K562 (cell line): ENCODE data around the gene MAP2K4. TPM values are rescaled to one million over a fixed set of nuclear protein-coding genes. Genes with fewer than 3 reads are reported as not detected.

Experiments used
- ATAC-seq: fragments of 200-7000 bp; cut with Tn5 transposase; 3 replicates; pipeline ENCODE4 v1.9.1; 2020; ENCODE audit warnings: moderate library complexity
- BruUV-seq: library from RNA; stranded (reverse); fragments of 400-500 nt; replicated peaks from 2 replicates; lab custom pipeline; 2021; lab: Mats Ljungman, UMichigan
- CTCF ChIA-PET: fragments of 300-600 bp; formaldehyde crosslinking; extraction: SDS; loops from one replicate; lab custom pipeline; 2021; ENCODE audit warnings: low intra/inter-chr PET ratio; lab: Yijun Ruan, JAX
- POLR2A ChIA-PET: fragments of 300-600, 350-650 bp; sonication (Branson Sonifier 250); formaldehyde crosslinking; extraction: SDS; loops from one replicate; lab custom pipeline; 2021; ENCODE audit warnings: antibody characterized with exemption, inconsistent platforms; lab: Yijun Ruan, JAX
- DNase-seq, 4 experiments: peaks; one replicate each; pipeline versions ENCODE4 v3.0.0 to v3.0.0-alpha.2; 2011 to 2018; ENCODE audit warnings: low spot score in 3 of 4, mixed read lengths in 3 of 4; ENCODE audit errors: extremely low read depth in 1 of 4
- FAIRE-seq: peaks from 2 replicates; lab custom pipeline; 2011; peaks lifted over from hg19 to GRCh38; lab: Jason Lieb, UNC
- H2AFZ ChIP-seq: 2 replicates; pipeline ENCODE4 v1.6.0; 2011; ENCODE audit warnings: low read depth, low read length, control low read depth, inconsistent platforms
- H3K27ac ChIP-seq: fragments of 200-600 bp; 3 replicates; pipeline ENCODE4 v1.8.0; 2011; ENCODE audit warnings: low read depth, mild to moderate bottlenecking, control low read depth, inconsistent platforms, low read length, moderate library complexity, mixed read lengths; ENCODE audit errors: extremely low read depth
- H3K27me3 ChIP-seq, 2 experiments: fragments of 300-600 bp in 1 of 2; 2 replicates in 1 of 2; 3 replicates in 1 of 2; pipeline versions ENCODE4 v1.6.0 to v1.8.0; 2011; ENCODE audit warnings: inconsistent platforms in 2 of 2, low read length in 2 of 2, mild to moderate bottlenecking in 1 of 2, mixed read lengths in 1 of 2, moderate library complexity in 1 of 2; ENCODE audit not compliant: control insufficient read depth in 2 of 2, insufficient read depth in 2 of 2
- H3K36me3 ChIP-seq: fragments of 300-600 bp; 3 replicates; pipeline ENCODE4 v1.8.0; 2011; ENCODE audit warnings: mild to moderate bottlenecking, low read length, inconsistent platforms; ENCODE audit not compliant: control insufficient read depth, insufficient read depth
- H3K4me1 ChIP-seq, 2 experiments: fragments of 200-600 bp in 1 of 2; replicated peaks in 1 of 2; 2 replicates in 1 of 2; 3 replicates in 1 of 2; pipeline versions ENCODE4 v1.5.1 to v1.8.0; 2011; ENCODE audit warnings: inconsistent platforms in 2 of 2, low read length in 2 of 2, mild to moderate bottlenecking in 1 of 2, mixed read lengths in 1 of 2, moderate library complexity in 1 of 2; ENCODE audit not compliant: control insufficient read depth in 2 of 2, insufficient read depth in 2 of 2
- H3K4me2 ChIP-seq: 2 replicates; pipeline ENCODE4 v1.6.1; 2011; ENCODE audit warnings: low read length, control low read depth, inconsistent platforms, mixed read lengths; ENCODE audit not compliant: insufficient read depth
- H3K4me3 ChIP-seq: fragments of 200-600 bp; sonication (generic), shearing (Covaris generic); 2 replicates; pipeline ENCODE4 v1.5.1; 2016; ENCODE audit warnings: control low read depth, inconsistent platforms
- H3K79me2 ChIP-seq: fragments of 200-600 bp; 3 replicates; pipeline ENCODE4 v1.8.0; 2011; ENCODE audit warnings: low read length, inconsistent platforms; ENCODE audit not compliant: control insufficient read depth, insufficient read depth
- H3K9ac ChIP-seq, 2 experiments: 2 replicates each; pipeline versions ENCODE4 v1.6.0 to v1.6.1; 2011; ENCODE audit warnings: low read depth in 2 of 2, low read length in 2 of 2, control low read depth in 1 of 2, inconsistent platforms in 1 of 2, mild to moderate bottlenecking in 1 of 2, mixed read lengths in 1 of 2; ENCODE audit not compliant: insufficient read depth in 1 of 2
- H3K9me1 ChIP-seq: one replicate; pipeline ENCODE4 v1.6.0; 2011; ENCODE audit warnings: inconsistent platforms, mild to moderate bottlenecking, low read length, moderate library complexity; ENCODE audit not compliant: control insufficient read depth, insufficient read depth
- H3K9me3 ChIP-seq: replicated peaks from 2 replicates; pipeline ENCODE4 v1.5.1; 2011; ENCODE audit warnings: low read depth, low read length, inconsistent platforms; ENCODE audit not compliant: control insufficient read depth, insufficient read depth
- H4K20me1 ChIP-seq: replicated peaks from 2 replicates; pipeline ENCODE4 v1.6.1; 2011; ENCODE audit warnings: low read length, inconsistent platforms, mixed read lengths; ENCODE audit not compliant: control insufficient read depth, insufficient read depth
- ADNP ChIP-seq: fragments of 200-800 bp; sonication (Bioruptor generic); IDR thresholded peaks from 2 replicates; pipeline ENCODE4 v1.6.1; 2016; ENCODE audit warnings: missing genetic modification characterization, missing compliant biosample characterization
- ATF1 ChIP-seq, 2 experiments: fragments of 450-650 bp in 1 of 2; IDR thresholded peaks; 2 replicates each; pipeline ENCODE4 v1.6.1; 2016; ENCODE audit warnings: missing compliant biosample characterization in 1 of 2, missing genetic modification characterization in 1 of 2
- C11orf30 ChIP-seq: fragments of 450-650 bp; IDR thresholded peaks from 2 replicates; pipeline ENCODE4 v1.6.1; 2016; ENCODE audit warnings: low read depth, mild to moderate bottlenecking
- GABPB1 ChIP-seq: sonication (generic); formaldehyde crosslinking; IDR thresholded peaks from 2 replicates; pipeline ENCODE4 v1.8.0; 2022; ENCODE audit warnings: mild to moderate bottlenecking, missing genetic modification reagents
- GTF3C2 ChIP-seq: IDR thresholded peaks from 3 replicates; pipeline ENCODE4 v1.6.1; 2011; ENCODE audit warnings: borderline replicate concordance, mild to moderate bottlenecking, moderate library complexity; ENCODE audit not compliant: insufficient read length; ENCODE audit errors: extremely low read depth
- MAZ ChIP-seq, 2 experiments: fragments of 450-650 bp in 1 of 2; sonication (generic) in 1 of 2; formaldehyde crosslinking; IDR thresholded peaks in 1 of 2; conservative IDR thresholded peaks in 1 of 2; 2 replicates each; pipeline versions ENCODE4 v1.4.0 to v1.5.0; 2020; ENCODE audit warnings: mild to moderate bottlenecking in 1 of 2, missing genetic modification reagents in 1 of 2
- MED1 ChIP-seq: sonication (generic); formaldehyde crosslinking; IDR thresholded peaks from 2 replicates; pipeline ENCODE4 v1.8.1; 2023; ENCODE audit warnings: missing genetic modification reagents, borderline replicate concordance
- MEF2D ChIP-seq: conservative IDR thresholded peaks from 2 replicates; pipeline ENCODE4 v1.6.1; 2016; ENCODE audit warnings: low read depth, missing genetic modification characterization, missing compliant biosample characterization
- RBFOX2 ChIP-seq: fragments of 200-400 bp; formaldehyde crosslinking; IDR thresholded peaks from 2 replicates; pipeline ENCODE4 v1.6.1; 2017; ENCODE audit warnings: low read depth, mild to moderate bottlenecking, low read length, moderate library complexity
- SRF ChIP-seq, 2 experiments: fragments of 250-450, 450-650 bp in 1 of 2; sonication (Bioruptor Pico) in 1 of 2; sonication (generic) in 1 of 2; formaldehyde crosslinking; IDR thresholded peaks; 2 replicates each; pipeline versions ENCODE4 v1.5.0 to v1.5.1; 2020 to 2022; ENCODE audit warnings: mild to moderate bottlenecking in 1 of 2, missing genetic modification reagents in 1 of 2
- STAT5B ChIP-seq: fragments of 250-450 bp; sonication (Bioruptor Pico); IDR thresholded peaks from 2 replicates; pipeline ENCODE4 v1.8.0; 2021; ENCODE audit warnings: mild to moderate bottlenecking, inconsistent platforms
- STAT6 ChIP-seq: sonication (generic); formaldehyde crosslinking; IDR thresholded peaks from 2 replicates; pipeline ENCODE4 v1.8.1; 2023; ENCODE audit warnings: mild to moderate bottlenecking, missing genetic modification reagents
- ZNF316 ChIP-seq: fragments of 450-650 bp; IDR thresholded peaks from 2 replicates; pipeline ENCODE4 v1.6.1; 2016
- ZNF57 ChIP-seq: fragments of 450-650 bp; formaldehyde crosslinking; IDR thresholded peaks from 2 replicates; pipeline ENCODE4 v1.4.0; 2020; ENCODE audit warnings: mild to moderate bottlenecking, moderate library complexity
- ZNF586 ChIP-seq: fragments of 450-650 bp; formaldehyde crosslinking; conservative IDR thresholded peaks from 2 replicates; pipeline ENCODE4 v1.4.0; 2020; ENCODE audit warnings: mild to moderate bottlenecking, moderate library complexity
- WGBS: fragments of 100-300 bp; shearing (Covaris generic); methylation state at CpG from one replicate; pipeline ENCODE4 v1.1.6; 2016; ENCODE audit warnings: low coverage, mixed read lengths; ENCODE audit not compliant: insufficient coverage; ENCODE audit errors: missing lambda C conversion rate; 5-methylcytosine and 5-hydroxymethylcytosine counted together
- in situ Hi-C: fragments of 300-500 bp; cut with MboI; formaldehyde crosslinking; loops from 4 replicates; pipeline ENCODE4 v1.15.0; 2018; ENCODE audit warnings: inconsistent platforms, mixed read lengths
- intact Hi-C: fragments of 100-400 bp; cut with micrococcal nuclease; formaldehyde crosslinking; loops from 2 replicates; pipeline ENCODE4 v1.14.2; 2022
- polyA plus RNA-seq, 8 experiments: library from polyadenylated mRNA; depleted of rRNA in 4 of 8; stranded (reverse) in 5 of 8; unstranded in 3 of 8; fragments of >200 nt; fragmentation: Nextera tagmentation in 2 of 8; fragmentation: Illumina TruSeq in 1 of 8; extraction: Ambion mirVana in 2 of 8; extraction: Trizol in 1 of 8; gene quantifications; 2 replicates each; pipeline versions ENCODE4 v1.2.1 to v1.2.3, GENCODE V29; 2011 to 2014; ENCODE audit warnings: inconsistent platforms in 1 of 8, missing spikeins in 1 of 8
- total RNA-seq, 7 experiments: library from RNA; depleted of rRNA in 6 of 7; stranded (reverse); fragments of >200 nt in 6 of 7; fragmentation: Illumina TruSeq in 2 of 7; extraction: Trizol in 2 of 7; gene quantifications; 2 replicates each; pipeline versions ENCODE4 v1.2.1 to v1.2.3, GENCODE V29; 2011 to 2021; ENCODE audit warnings: low replicate concordance in 1 of 7
- TF ChIP-seq, protein P1 (sequence below): sonication (generic); formaldehyde crosslinking; IDR thresholded peaks from 2 replicates; pipeline ENCODE4 v1.8.0; 2022; ENCODE audit warnings: missing genetic modification reagents, mild to moderate bottlenecking, borderline replicate concordance

The MAP2K4 gene
- total and polyA plus RNA-seq, 9 of the 15 experiments (the other 6 are each of a cell fraction or from before 2014, with no cell fraction given), result 3.0 to 15.9 (median 10.8) TPM

GRCh38 chr17:12128946-12129345 is 108.3 kb downstream of the MAP2K4 start:
- in situ Hi-C loops, result no loop called here
- POLR2A ChIA-PET, result no interaction called here
- no peak for TF ChIP-seq RBFOX2
- no peak for TF ChIP-seq MED1 (CRISPR knock-in tag)
- no peak for TF ChIP-seq STAT6
- no peak for TF ChIP-seq ADNP (tag)
- no peak for TF ChIP-seq C11orf30
- no peak for TF ChIP-seq ZNF57 (CRISPR knock-in tag)
- TF ChIP-seq ATF1 (CRISPR knock-in tag; IDR thresholded peaks at IDR 0.05), result no peak
- no peak for TF ChIP-seq ATF1 (tag; IDR thresholded peaks at IDR 0.05)
- no peak for TF ChIP-seq GTF3C2
- TF ChIP-seq MAZ (CRISPR knock-in tag; conservative IDR thresholded peaks at IDR 0.05 in 1 of 2, IDR thresholded peaks at IDR 0.05 in 1 of 2), result no peak
- no peak for TF ChIP-seq ZNF586 (CRISPR knock-in tag)
- TF ChIP-seq, protein P1, sequence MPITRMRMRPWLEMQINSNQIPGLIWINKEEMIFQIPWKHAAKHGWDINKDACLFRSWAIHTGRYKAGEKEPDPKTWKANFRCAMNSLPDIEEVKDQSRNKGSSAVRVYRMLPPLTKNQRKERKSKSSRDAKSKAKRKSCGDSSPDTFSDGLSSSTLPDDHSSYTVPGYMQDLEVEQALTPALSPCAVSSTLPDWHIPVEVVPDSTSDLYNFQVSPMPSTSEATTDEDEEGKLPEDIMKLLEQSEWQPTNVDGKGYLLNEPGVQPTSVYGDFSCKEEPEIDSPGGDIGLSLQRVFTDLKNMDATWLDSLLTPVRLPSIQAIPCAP (CRISPR knock-in tag), result no peak
- TF ChIP-seq ZNF316, result no peak
- no peak for TF ChIP-seq MEF2D (tag)
- TF ChIP-seq STAT5B (CRISPR knock-in tag), result no peak
- TF ChIP-seq SRF (CRISPR knock-in tag; IDR thresholded peaks at IDR 0.05), result no peak
- TF ChIP-seq GABPB1 (CRISPR knock-in tag), result no peak

More at GRCh38 chr17:12128946-12129345, 108.3 kb downstream of the MAP2K4 start:
- no peak overlapping the region for H3K27ac ChIP-seq
- no peak overlapping the region for H3K4me3 ChIP-seq
- no peaks in the 10 kb centered on the region for H3K9me1 ChIP-seq
- H2AFZ ChIP-seq, result no peak overlapping the region
- WGBS, result 77% methylated on average over 4 of the region's 7 CpGs
- H3K4me1 ChIP-seq, result no peaks in the 10 kb centered on the region
- H3K79me2 ChIP-seq, result no peaks in the 10 kb centered on the region
- H3K9me3 ChIP-seq, result no peaks in the 10 kb centered on the region
- no TSS peak for BruUV-seq
- FAIRE-seq, result no peak
- DNase-seq, result no peak
- H4K20me1 ChIP-seq, result no peaks in the 10 kb centered on the region
- ATAC-seq, result no peak
- peaks cover 23% of the 10 kb centered on the region; the same call in 2 of the 3 replicates for H3K36me3 ChIP-seq
- no peaks in the 10 kb centered on the region for H3K27me3 ChIP-seq
- H3K4me2 ChIP-seq, result no peak overlapping the region
- H3K9ac ChIP-seq, result no peak overlapping the region
- intact Hi-C loops, result no loop called here
- CTCF ChIA-PET, result no interaction called here
